NCI-H2171 (cell line): ENCODE data around the gene AKAP1.

ENCODE experiments used
- DNase-seq: peaks from one replicate; lab custom pipeline; 2025; lab: John Stamatoyannopoulos, UW

The AKAP1 gene

DNA sequence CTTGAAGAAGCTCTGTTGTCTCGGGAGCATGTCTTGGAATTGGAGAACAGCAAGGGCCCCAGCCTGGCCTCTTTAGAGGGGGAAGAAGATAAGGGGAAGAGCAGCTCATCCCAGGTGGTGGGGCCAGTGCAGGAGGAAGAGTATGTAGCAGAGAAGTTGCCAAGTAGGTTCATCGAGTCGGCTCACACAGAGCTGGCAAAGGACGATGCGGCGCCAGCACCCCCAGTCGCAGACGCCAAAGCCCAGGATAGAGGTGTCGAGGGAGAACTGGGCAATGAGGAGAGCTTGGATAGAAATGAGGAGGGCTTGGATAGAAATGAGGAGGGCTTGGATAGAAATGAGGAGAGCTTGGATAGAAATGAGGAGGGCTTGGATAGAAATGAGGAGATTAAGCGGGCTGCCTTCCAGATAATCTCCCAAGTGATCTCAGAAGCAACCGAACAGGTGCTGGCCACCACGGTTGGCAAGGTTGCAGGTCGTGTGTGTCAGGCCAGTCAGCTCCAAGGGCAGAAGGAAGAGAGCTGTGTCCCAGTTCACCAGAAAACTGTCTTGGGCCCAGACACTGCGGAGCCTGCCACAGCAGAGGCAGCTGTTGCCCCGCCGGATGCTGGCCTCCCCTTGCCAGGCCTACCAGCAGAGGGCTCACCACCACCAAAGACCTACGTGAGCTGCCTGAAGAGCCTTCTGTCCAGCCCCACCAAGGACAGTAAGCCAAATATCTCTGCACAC is 21.2 kb downstream of the AKAP1 start:
- DNase-seq, result no peak

GRCh38 chr17:57106836-57107497 is 21.9 kb downstream of the AKAP1 start:
- no peak for DNase-seq

DNA sequence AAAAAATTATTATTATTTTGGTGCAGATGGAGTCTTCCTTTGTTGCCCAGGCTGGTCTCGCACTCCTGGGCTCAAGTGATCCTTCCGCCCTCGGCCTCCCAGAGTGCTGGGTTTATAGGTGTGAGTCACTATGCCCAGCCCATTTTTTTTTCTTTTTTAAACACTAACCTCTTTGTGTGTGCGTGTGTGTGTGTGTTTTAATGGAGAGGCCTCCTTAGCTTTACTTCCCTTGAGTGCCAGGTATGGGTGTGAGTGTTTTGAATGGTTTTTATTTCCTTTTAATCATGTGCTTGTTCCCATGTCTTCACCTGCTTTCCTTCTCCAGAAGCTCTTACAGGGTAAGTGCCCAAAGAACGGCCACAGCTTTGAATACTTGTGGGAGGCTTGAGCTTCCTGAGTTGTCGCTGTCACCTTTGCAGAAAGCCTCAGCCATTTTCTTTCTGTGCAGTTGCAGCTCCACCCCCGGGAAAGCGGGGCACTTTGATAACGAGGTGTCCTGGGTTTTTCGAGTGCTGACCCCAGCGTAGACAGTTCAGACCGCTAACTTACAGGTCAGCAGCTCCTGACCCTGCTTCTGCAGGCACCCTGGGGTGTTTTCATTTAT is 22.6 kb downstream of the AKAP1 start:
- DNase-seq, result no peak

- no peak for DNase-seq
Observed at GRCh38 chr17:57108671-57109392, 23.8 kb downstream of the AKAP1 start.

DNA sequence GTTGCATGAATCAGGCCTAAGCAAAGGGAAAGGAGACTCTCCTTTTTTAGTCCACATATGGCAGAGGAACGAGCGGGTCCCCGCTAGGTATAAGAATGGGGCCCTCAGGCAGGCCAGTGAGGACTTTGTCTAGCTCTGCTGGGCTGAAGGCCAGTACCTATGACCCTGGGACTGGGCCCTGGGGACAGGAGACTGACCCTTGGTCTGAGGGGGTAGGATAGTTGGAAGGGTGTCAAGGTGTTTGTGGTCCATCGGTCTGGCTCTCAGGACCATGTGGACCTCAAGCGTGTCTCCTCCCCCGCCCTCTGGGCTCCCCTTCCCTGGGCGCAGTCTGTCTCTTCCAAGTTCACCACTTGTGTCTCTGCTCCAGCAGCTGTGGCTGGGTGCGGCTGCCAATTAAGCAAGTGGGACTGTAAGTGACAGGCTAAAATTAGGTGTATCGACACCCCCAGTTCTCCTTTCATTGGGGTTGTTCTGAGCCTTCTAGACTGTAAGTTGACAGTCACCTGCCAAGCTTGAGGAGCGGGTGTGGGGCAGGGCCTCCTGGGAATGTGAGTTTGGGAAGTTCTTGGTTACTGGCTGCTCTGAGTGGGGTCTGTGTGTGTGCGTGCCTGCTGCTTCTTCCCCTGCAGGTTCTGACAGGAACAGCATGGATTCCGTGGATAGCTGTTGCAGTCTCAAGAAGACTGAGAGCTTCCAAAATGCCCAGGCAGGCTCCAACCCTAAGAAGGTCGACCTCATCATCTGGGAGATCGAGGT is 24.5 kb downstream of the AKAP1 start:
- no peak for DNase-seq

- no peak for DNase-seq
Observed at GRCh38 chr17:57110152-57110542, 25.1 kb downstream of the AKAP1 start.

GRCh38 chr17:57110579-57111325 is 25.7 kb downstream of the AKAP1 start:
- no peak for DNase-seq

DNA sequence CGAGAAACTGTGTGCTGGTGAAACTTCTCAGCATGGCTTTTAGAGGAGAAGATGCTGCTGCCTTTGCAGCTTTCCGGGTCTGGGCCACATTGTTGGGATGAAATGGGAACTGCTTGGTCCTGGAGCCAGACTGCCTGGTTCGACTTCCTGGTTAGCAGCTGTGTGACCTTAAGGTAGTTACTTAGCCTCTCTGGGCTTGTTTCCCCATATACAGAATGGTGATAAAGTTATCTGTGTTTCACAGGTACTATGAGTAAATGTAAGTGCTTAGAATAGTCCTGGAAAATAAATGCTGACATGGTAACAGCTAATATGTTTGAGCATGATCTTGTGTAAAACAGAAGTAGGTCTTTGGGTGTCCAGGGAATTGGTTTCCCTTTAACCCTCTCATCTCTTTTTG is 26.3 kb downstream of the AKAP1 start:
- no peak for DNase-seq

DNA sequence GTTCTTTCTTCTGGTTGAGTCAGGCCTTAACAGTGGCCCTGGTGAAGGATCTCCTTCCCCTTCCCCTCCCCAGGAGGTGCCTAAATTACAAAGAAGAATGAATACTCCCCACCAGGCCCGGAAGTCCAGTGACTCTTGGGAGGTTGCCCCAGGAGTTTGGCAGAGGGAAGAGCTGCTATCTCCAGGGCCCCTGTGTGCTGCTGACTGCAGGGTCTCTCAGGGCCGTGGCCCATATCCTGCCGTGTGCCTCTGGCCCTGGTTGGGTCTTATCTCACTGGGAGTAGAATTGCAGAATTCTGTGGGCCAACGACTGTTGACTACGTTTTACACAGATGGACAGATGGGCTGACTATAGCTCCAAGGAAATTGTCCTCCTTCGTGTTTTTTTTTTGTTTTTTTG is 28.0 kb downstream of the AKAP1 start:
- DNase-seq, result no peak

DNA sequence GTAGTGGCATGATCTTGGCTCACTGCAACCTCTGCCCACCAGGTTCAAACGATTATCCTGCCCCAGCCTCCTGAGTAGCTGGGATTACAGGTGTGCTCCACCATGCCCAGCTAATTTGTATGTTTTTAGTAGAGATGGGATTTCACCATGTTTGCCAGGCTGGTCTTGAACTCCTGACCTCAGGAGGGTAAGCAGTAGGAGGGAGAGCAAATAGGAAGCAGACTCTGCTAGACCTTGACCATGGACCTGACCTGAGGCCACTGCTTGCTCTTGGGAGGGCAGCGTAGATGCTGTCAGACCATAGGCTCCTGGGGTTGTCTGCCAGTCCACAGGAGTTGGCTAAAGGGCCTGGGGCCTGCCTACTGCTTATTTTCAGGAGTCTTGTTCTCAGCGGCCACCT is 28.6 kb downstream of the AKAP1 start:
- no peak for DNase-seq

DNA sequence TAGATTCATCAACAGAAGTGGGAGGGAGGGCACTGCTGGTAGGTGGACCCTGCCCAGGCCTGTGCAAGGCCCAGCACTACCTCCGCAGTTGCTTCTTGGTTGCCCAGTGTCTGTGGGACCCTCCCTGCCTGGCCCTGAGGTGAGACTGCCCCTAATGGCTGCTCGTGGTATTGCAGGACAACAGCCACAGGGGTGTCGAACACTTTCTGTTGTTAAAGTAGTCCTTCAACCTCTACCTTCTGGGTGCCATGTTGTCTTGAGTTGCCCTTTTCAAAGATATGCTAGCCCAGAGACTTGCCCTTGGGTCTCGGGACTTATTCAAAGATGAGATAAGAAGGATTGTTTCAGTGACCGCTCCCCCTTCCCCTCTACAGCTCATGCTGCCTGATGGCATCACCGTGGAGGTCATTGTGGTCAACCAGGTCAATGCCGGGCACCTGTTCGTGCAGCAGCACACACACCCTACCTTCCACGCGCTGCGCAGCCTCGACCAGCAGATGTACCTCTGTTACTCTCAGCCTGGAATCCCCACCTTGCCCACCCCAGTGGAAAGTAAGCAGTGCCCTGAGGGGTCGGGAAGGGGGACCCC is 29.1 kb downstream of the AKAP1 start:
- no peak for DNase-seq

DNA sequence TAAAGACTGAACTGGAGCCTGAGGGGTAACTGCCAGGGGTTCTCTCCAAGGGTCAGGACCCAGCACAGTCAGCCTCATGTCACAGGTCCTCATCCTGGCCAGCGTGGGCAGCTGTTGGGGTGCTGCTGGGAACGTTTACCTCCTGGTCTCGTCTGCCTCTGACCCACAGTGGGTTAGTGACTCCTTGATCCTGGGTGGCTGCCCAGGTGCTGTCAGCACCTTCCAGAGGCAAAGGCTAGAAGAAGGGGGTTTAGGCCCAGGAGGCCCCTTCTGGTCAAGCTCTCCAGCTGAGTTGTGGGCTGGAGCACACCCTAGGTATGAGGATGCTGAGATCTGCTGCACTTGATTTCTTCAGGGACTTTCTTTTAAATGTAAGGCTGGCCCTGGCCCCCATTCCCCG is 30.3 kb downstream of the AKAP1 start:
- DNase-seq, result no peak

DNA sequence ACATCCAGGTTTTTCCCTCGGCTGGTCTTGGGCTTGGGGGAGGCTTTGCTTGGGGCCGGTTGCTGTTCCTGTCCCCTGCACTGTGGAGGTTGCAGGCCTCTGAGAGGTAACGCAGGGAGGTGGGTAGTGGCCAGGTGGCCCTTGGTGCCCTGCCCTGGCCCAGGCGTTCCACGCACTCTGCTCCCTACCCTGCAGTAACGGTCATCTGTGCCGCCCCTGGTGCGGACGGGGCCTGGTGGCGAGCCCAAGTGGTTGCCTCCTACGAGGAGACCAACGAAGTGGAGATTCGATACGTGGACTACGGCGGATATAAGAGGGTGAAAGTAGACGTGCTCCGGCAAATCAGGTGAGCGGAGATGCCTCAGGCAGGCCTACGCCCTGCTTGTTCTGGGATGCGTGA is 30.9 kb downstream of the AKAP1 start:
- no peak for DNase-seq

DNA sequence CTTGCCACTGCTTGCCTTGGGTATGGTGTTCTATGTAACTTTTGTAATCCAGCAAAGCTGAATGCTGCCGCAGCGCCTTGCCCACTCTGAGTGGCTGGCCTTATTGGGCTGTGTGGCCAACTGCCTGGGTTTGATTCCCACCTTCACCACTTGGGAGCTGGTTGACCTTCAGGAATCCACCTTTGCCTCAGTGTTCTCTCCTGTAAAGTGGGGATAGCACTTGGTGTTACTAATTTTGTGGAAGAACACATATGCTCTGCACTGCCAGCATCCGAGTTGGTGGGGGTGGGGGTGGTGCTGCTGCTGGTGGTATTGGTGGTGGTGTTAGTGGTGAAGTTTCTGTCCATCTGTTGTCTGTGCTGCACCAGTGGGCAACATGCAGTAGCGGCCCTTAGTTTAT is 32.8 kb downstream of the AKAP1 start:
- no peak for DNase-seq

DNA sequence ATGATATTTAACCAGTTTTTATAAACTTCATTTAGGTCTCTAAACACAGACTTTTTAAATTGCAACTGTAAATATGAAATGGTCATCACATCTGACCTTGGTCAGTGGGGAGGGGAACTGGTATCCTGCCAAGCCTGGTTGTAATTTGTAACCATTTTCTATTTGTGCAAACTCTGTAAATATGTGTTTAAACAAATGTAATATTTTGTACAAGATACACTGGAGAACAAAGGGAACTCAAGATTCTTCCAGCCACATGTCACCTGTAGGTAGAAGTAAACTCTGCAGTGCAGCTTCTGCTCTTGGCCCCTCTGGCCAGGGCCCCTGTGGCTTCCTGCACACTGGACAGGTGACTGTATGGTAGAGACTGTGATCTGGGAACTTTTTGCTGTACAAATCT is 35.8 kb downstream of the AKAP1 start:
- DNase-seq, result no peak

GRCh38 chr17:57121308-57122042 is 36.4 kb downstream of the AKAP1 start:
- peak; percentile 39 for DNase-seq

GRCh38 chr17:57124053-57124452 is 39.0 kb downstream of the AKAP1 start:
- no peak for DNase-seq

GRCh38 chr17:57125406-57125805 is 40.4 kb downstream of the AKAP1 start:
- DNase-seq, result no peak

- no peak for DNase-seq
Observed at GRCh38 chr17:57125866-57126265, 40.8 kb downstream of the AKAP1 start.
